Measurements from ENCODE around the gene PCP4L1.

GRCh38 chr1:161218301-161219077 lies 40.1 kb upstream of the PCP4L1 start:
- TF ChIP-seq, protein P1, sequence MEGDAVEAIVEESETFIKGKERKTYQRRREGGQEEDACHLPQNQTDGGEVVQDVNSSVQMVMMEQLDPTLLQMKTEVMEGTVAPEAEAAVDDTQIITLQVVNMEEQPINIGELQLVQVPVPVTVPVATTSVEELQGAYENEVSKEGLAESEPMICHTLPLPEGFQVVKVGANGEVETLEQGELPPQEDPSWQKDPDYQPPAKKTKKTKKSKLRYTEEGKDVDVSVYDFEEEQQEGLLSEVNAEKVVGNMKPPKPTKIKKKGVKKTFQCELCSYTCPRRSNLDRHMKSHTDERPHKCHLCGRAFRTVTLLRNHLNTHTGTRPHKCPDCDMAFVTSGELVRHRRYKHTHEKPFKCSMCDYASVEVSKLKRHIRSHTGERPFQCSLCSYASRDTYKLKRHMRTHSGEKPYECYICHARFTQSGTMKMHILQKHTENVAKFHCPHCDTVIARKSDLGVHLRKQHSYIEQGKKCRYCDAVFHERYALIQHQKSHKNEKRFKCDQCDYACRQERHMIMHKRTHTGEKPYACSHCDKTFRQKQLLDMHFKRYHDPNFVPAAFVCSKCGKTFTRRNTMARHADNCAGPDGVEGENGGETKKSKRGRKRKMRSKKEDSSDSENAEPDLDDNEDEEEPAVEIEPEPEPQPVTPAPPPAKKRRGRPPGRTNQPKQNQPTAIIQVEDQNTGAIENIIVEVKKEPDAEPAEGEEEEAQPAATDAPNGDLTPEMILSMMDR (IDR thresholded peaks at IDR 0.05) = no peak
- TF ChIP-seq POLR2A (IDR thresholded peaks at IDR 0.05) = no peak
